ENCODE measurements around the gene LCP2. TPM values are rescaled to one million over a fixed set of nuclear protein-coding genes. Genes with fewer than 3 reads are reported as not detected.

Gene LCP2
- polyA plus RNA-seq, 2 of the 4 experiments (the other 2 are of a cell fraction) = not detected

DNA sequence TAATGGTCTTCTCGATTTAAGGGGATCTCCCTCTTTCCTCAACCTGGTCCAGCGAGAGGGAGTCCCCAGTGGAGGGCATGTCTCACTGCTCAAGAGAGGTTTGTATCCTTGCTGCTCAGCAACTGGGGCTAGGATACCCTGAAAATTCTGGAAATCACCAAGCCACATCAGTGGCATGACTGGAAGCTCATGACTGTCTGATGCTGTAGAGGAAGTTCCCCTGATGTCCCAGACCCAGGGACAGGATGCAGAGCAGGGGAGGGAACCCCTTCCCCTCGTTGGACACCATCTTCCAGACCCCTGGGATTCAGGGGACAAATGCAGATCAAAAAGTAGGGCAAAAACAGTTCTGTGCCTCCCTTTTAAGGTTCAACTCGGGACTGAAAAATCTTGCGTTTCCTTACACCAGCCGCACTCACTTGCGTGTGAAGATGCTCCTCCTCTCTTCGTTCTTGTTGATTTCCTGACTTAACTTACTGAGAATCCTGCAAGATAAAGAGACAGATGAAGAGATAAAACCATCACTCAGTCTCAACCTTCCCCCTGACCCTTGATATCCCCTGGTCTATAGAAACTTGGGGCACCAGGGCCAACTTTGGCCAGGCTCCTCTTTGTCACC, 22.1 kb downstream of the LCP2 start:
- Histone ChIP-seq H3K4me2 (no peak overlapping the region), H3K27ac (no peak overlapping the region), H3K9me3 (no peaks in the 10 kb centered on the region), H3K4me3 (no peak overlapping the region), H3K4me1 (peaks cover 12% of the 10 kb centered on the region; the same call in 2 of the 3 replicates)
- FAIRE-seq (no peak), DNase-seq (ENCODE audit: low read depth in 1 of 2, low spot score in 1 of 2) (no peak), ATAC-seq (no peak)
- 44% methylated on average over 8 of the region's 8 CpGs for WGBS (ENCODE audit: missing lambda C conversion rate)
- POLR2A ChIA-PET = no interaction called here
- TF ChIP-seq NR3C1 (IDR thresholded peaks at IDR 0.05) (no peak), FOSB (CRISPR knock-in tag; IDR thresholded peaks at IDR 0.05) (no peak), JUN (IDR thresholded peaks at IDR 0.05) (no peak), RARB (CRISPR knock-in tag; IDR thresholded peaks at IDR 0.05) (no peak), RNF2 (IDR thresholded peaks at IDR 0.05; ENCODE audit: borderline replicate concordance, low read depth) (no peak), JUNB (IDR thresholded peaks at IDR 0.05) (no peak), CBX2 (IDR thresholded peaks at IDR 0.05; ENCODE audit: borderline replicate concordance, low read depth) (no peak), HDAC2 (IDR thresholded peaks at IDR 0.05) (no peak), GATA3 (IDR thresholded peaks at IDR 0.05; ENCODE audit: borderline replicate concordance) (no peak), MAZ (IDR thresholded peaks at IDR 0.05; ENCODE audit: borderline replicate concordance, low read depth, low read length) (no peak), CBX8 (IDR thresholded peaks at IDR 0.05) (no peak)
- TF ChIP-seq, protein P1, sequence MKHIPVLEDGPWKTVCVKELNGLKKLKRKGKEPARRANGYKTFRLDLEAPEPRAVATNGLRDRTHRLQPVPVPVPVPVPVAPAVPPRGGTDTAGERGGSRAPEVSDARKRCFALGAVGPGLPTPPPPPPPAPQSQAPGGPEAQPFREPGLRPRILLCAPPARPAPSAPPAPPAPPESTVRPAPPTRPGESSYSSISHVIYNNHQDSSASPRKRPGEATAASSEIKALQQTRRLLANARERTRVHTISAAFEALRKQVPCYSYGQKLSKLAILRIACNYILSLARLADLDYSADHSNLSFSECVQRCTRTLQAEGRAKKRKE (CRISPR knock-in tag; IDR thresholded peaks at IDR 0.05; ENCODE audit: low read depth) = no peak
- CTCF ChIA-PET = interaction anchor here (1.4 to 2.3 kb wide), 6 partner anchors 8 to 150 kb away, joined by 3 to 14 read pairs (median 6); no protein-coding TSS in a partner anchor

DNA sequence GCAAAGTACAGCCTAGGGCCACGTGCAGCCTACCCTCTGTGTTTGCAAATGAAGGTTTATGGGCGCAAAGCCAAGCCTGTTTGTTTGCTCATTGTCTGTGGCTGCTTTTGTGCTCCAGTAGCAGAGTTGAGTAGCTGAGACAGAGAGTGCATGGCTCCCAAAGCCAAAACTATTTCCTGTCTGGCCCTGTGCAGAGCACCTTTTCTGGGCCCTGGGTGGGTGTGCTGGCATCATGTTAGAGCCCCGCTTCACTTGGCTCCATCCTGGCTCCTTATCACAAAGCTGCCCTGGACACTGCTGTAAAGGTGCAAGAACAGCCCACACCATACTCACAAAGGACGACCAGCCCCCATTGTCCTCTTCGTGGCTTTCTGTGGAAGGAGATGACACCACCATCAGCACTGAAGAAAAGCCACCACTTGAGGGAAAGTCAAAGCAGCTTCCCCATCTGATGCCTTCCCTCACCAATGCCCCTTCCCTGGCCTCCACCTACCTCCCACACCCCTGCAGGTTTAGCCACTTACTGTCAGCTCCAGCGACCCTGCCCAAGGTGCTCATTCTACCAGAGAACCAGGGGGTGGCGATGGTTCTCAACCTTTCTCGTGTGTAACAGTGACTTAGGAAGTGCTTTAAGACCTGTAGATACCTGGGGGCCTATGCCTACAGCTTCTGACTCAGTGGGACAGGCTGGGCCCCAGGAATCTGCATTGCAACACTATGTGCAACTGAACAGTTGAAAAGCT, 23.4 kb downstream of the LCP2 start:
- ChIA-PET CTCF (interaction anchor here (0.9 to 2.3 kb wide), 11 partner anchors 8 to 161 kb away, joined by 3 to 14 read pairs (median 6); no protein-coding TSS in a partner anchor), POLR2A (no interaction called here)
- Histone ChIP-seq H3K4me3 (no peak overlapping the region), H3K9me3 (no peaks in the 10 kb centered on the region), H3K4me2 (peak overlapping the region; percentile 44), H3K27ac (peak overlapping the region in 1 of 2 experiments; percentile 29; a peak in 1 of 6 replicates), H3K4me1 (peaks cover 12% of the 10 kb centered on the region; the same call in 2 of the 3 replicates)
- TF ChIP-seq, protein P2, sequence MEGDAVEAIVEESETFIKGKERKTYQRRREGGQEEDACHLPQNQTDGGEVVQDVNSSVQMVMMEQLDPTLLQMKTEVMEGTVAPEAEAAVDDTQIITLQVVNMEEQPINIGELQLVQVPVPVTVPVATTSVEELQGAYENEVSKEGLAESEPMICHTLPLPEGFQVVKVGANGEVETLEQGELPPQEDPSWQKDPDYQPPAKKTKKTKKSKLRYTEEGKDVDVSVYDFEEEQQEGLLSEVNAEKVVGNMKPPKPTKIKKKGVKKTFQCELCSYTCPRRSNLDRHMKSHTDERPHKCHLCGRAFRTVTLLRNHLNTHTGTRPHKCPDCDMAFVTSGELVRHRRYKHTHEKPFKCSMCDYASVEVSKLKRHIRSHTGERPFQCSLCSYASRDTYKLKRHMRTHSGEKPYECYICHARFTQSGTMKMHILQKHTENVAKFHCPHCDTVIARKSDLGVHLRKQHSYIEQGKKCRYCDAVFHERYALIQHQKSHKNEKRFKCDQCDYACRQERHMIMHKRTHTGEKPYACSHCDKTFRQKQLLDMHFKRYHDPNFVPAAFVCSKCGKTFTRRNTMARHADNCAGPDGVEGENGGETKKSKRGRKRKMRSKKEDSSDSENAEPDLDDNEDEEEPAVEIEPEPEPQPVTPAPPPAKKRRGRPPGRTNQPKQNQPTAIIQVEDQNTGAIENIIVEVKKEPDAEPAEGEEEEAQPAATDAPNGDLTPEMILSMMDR (IDR thresholded peaks at IDR 0.05) = peak; percentile 22; the same call in 1 of the 3 replicates
- TF ChIP-seq ESRRA (IDR thresholded peaks at IDR 0.05; ENCODE audit: borderline replicate concordance, low read length) = no peak
- TF ChIP-seq RAD21 (conservative IDR thresholded peaks at IDR 0.05 in 1 of 2, IDR thresholded peaks at IDR 0.05 in 1 of 2) = peak; percentile 30 to 55; a peak in 3 of 5 replicates
- ATAC-seq = peak; percentile 65 to 83
- FAIRE-seq = no peak
- peak; percentile 27 to 60 for DNase-seq (ENCODE audit: low read depth in 1 of 2, low spot score in 1 of 2)
- 29% methylated on average over 8 of the region's 8 CpGs for WGBS (ENCODE audit: missing lambda C conversion rate)

DNA sequence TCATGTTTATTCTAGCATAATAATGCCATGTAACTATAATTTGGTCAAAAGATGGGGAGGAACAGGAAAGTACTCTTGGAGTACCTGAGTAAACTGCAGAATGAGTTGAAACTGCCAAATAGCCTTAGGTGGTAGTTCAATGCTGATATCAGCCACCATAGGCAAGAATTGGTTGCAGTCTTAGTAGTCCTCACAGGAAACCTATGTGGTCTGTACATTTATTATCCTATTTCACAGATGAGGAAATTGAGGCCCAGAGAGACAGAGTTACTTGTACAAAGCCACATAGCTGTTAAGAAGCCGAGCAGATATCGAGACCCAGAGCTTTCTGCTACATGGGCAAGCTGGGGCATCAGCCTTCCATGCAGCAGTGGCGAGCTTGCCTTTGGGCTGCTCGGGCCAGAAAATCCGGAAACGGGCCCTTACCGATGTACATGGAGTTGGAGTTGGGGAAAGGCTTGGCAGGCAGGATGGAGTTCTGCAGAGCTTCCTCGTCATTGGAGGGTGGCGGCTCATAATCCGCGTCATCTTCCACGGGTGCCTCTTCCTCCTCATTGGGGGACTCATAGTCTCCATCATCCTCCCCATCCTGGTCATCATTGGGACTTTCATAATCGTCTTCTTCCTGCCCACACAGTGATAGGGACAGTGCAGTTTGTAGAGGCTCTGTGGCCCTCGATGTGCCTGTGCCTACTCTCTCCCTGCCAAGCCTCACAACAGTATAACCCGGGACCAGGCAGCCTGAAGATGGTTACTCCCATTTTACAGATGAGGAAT, 27.1 kb downstream of the LCP2 start:
- ChIA-PET POLR2A (no interaction called here), CTCF (interaction anchor here (2.1 kb wide), 1 partner anchor 165 kb away, joined by 6 read pairs; no protein-coding TSS in a partner anchor)
- DNase-seq (ENCODE audit: low read depth in 1 of 2, low spot score in 1 of 2) = no peak
- no peak for ATAC-seq
- TF ChIP-seq ZNF302 (CRISPR knock-in tag; IDR thresholded peaks at IDR 0.05) (no peak), RARB (CRISPR knock-in tag; IDR thresholded peaks at IDR 0.05) (no peak), BHLHE40 (IDR thresholded peaks at IDR 0.05; ENCODE audit: low read depth, low read length) (no peak), TFCP2L1 (CRISPR knock-in tag; IDR thresholded peaks at IDR 0.05) (no peak)
- Histone ChIP-seq H3K9me3 (no peaks in the 10 kb centered on the region), H3K4me2 (no peak overlapping the region), H3K4me1 (peaks cover 12% of the 10 kb centered on the region; the same call in 2 of the 3 replicates), H3K27ac (no peak overlapping the region), H3K4me3 (no peak overlapping the region)
- WGBS (ENCODE audit: missing lambda C conversion rate) = 66% methylated on average over 15 of the region's 15 CpGs
- no peak for FAIRE-seq

Data from A549 (cell line).